Smooth muscle cell (in vitro differentiated cells): Measurements from ENCODE around the gene NOP58. TPM values are rescaled to one million over a fixed set of nuclear protein-coding genes. Genes with fewer than 3 reads are reported as not detected.
A peak's percentile ranks its signal among the peaks of the same experiment; 100 is the strongest.

Source experiments
- DNase-seq: peaks from one replicate; lab custom pipeline; 2025; ENCODE audit not compliant: unreplicated experiment; lab: John Stamatoyannopoulos, UW
- H2AFZ ChIP-seq: fragments of 200-600 bp; sonication (generic); 2 replicates; pipeline ENCODE4 v1.6.0; 2016; ENCODE audit warnings: antibody characterized with exemption, low read depth, mild to moderate bottlenecking
- H3F3A ChIP-seq: fragments of 200-600 bp; sonication (generic); 2 replicates; pipeline ENCODE4 v1.6.0; 2017; ENCODE audit warnings: antibody characterized with exemption, low read depth
- H3K27ac ChIP-seq: fragments of 200-600 bp; sonication (generic); 2 replicates; pipeline ENCODE4 v1.5.1; 2016; ENCODE audit warnings: low read depth, mild to moderate bottlenecking
- H3K27me3 ChIP-seq: fragments of 200-600 bp; sonication (generic); 2 replicates; pipeline ENCODE4 v1.6.1; 2016; ENCODE audit warnings: low read depth, mild to moderate bottlenecking
- H3K36me3 ChIP-seq: fragments of 200-600 bp; sonication (generic); 2 replicates; pipeline ENCODE4 v1.5.1; 2016; ENCODE audit warnings: low read depth
- H3K4me1 ChIP-seq: fragments of 200-600 bp; sonication (generic); 2 replicates; pipeline ENCODE4 v1.5.1; 2016; ENCODE audit warnings: low read depth
- H3K4me2 ChIP-seq: fragments of 200-600 bp; sonication (generic); 2 replicates; pipeline ENCODE4 v1.6.0; 2016; ENCODE audit warnings: mild to moderate bottlenecking
- H3K4me3 ChIP-seq: fragments of 200-600 bp; sonication (generic); 2 replicates; pipeline ENCODE4 v1.5.1; 2016; ENCODE audit warnings: mild to moderate bottlenecking
- H3K79me2 ChIP-seq: fragments of 200-600 bp; sonication (generic); 2 replicates; pipeline ENCODE4 v1.6.0; 2016; ENCODE audit warnings: low read depth, mild to moderate bottlenecking
- H3K9ac ChIP-seq: fragments of 200-600 bp; sonication (generic); 2 replicates; pipeline ENCODE4 v1.6.0; 2016; ENCODE audit warnings: low read depth
- H3K9me3 ChIP-seq: fragments of 200-600 bp; sonication (generic); replicated peaks from 2 replicates; pipeline ENCODE4 v1.5.1; 2016; ENCODE audit warnings: low read depth
- H4K20me1 ChIP-seq: fragments of 200-600 bp; sonication (generic); 2 replicates; pipeline ENCODE4 v1.6.0; 2016; ENCODE audit warnings: low read depth
- WGBS: methylation state at CpG from one replicate; pipeline ENCODE4 v1.1.7; 2016; ENCODE audit warnings: low lambda C conversion rate; 5-methylcytosine and 5-hydroxymethylcytosine counted together
- polyA plus RNA-seq: library from polyadenylated mRNA; unstranded; fragments of >200 nt; fragmentation: Nextera tagmentation; extraction: Ambion mirVana; gene quantifications from 2 replicates; pipeline ENCODE4 v1.2.1, GENCODE V29; 2016
- small RNA-seq: library from RNA; depleted of rRNA; stranded (forward); fragments of <200 nt; gene quantifications from one replicate; pipeline ENCODE3, GENCODE V24; 2014
- total RNA-seq: library from RNA; depleted of rRNA; stranded (reverse); fragments of >200 nt; gene quantifications from 2 replicates; pipeline ENCODE4 v1.2.3, GENCODE V29; 2014
- TF ChIP-seq, protein P1 (sequence below): fragments of 200-600 bp; sonication (generic); IDR thresholded peaks from 2 replicates; pipeline ENCODE4 v1.5.1; 2017; ENCODE audit warnings: borderline replicate concordance, mild to moderate bottlenecking, antibody characterized with exemption; ENCODE audit not compliant: insufficient read depth, poor library complexity, severe bottlenecking

NOP58 gene
- total and polyA plus RNA-seq, 2 experiments from 2014 or later = 40.8 to 51.4 TPM

DNA sequence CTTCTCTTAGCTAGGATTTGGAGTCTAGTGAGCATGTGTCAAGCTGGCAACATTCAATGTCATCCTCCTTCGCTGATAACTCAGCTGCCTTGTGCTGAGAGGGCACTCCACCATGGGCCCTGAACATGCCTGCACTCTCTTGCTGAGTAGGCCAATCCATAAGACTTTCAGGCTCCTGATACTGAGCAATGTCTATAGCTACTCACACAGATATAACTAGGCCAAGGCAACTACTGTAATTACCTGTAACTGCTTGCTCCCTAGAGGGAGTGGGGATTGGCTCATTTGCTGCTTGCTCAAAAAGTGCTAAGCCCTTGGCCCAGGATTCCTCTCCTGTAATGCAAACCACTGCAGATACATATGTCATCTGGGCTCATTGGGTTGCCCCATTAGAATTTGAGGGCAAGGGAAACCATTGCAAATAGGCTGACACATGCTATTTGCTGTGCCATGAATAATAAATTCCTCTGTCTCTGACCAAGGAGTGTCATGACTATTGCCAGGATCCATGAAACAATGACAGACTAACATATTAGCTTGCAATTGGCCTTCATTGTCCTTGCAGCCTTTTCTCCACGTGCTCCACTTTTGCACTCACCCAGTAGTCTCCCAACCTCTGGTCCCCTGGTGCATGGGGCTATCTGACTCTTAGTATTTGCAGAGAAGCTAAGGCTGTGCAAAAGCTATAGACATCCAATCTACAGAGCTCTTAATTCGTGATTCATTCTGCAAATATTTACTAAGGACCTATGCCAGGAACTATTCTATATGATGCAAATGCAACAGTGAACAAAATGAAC, 73.7 kb downstream of the NOP58 start:
- Histone ChIP-seq H3K27me3 (no peaks in the 10 kb centered on the region), H3K4me1 (no peaks in the 10 kb centered on the region), H2AFZ (no peak overlapping the region), H3K27ac (no peak overlapping the region), H3F3A (peaks cover 3% of the 10 kb centered on the region), H3K4me2 (no peak overlapping the region), H3K79me2 (no peaks in the 10 kb centered on the region), H3K9me3 (no peaks in the 10 kb centered on the region), H3K36me3 (no peaks in the 10 kb centered on the region), H3K9ac (no peak overlapping the region), H3K4me3 (no peak overlapping the region), H4K20me1 (no peaks in the 10 kb centered on the region)
- WGBS = 73% methylated on average over 3 of the region's 3 CpGs
- TF ChIP-seq, protein P1, sequence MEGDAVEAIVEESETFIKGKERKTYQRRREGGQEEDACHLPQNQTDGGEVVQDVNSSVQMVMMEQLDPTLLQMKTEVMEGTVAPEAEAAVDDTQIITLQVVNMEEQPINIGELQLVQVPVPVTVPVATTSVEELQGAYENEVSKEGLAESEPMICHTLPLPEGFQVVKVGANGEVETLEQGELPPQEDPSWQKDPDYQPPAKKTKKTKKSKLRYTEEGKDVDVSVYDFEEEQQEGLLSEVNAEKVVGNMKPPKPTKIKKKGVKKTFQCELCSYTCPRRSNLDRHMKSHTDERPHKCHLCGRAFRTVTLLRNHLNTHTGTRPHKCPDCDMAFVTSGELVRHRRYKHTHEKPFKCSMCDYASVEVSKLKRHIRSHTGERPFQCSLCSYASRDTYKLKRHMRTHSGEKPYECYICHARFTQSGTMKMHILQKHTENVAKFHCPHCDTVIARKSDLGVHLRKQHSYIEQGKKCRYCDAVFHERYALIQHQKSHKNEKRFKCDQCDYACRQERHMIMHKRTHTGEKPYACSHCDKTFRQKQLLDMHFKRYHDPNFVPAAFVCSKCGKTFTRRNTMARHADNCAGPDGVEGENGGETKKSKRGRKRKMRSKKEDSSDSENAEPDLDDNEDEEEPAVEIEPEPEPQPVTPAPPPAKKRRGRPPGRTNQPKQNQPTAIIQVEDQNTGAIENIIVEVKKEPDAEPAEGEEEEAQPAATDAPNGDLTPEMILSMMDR = no peak
- no peak for DNase-seq

- TF ChIP-seq, protein P1 = no peak
- no peak overlapping the region for H3K4me3 ChIP-seq
- 66% methylated on average over 1 of the region's 1 CpG for WGBS
- H2AFZ ChIP-seq = no peak overlapping the region
- H3K27ac ChIP-seq = no peak overlapping the region
- no peak overlapping the region for H3K4me2 ChIP-seq
- no peaks in the 10 kb centered on the region for H3K36me3 ChIP-seq
- no peaks in the 10 kb centered on the region for H3K79me2 ChIP-seq
- H4K20me1 ChIP-seq = no peaks in the 10 kb centered on the region
- no peak for DNase-seq
- H3K9ac ChIP-seq = no peak overlapping the region
- H3K9me3 ChIP-seq = no peaks in the 10 kb centered on the region
- H3K4me1 ChIP-seq = no peaks in the 10 kb centered on the region
- H3F3A ChIP-seq = no peaks in the 10 kb centered on the region
- no peaks in the 10 kb centered on the region for H3K27me3 ChIP-seq
These were observed 78.6 kb downstream of the NOP58 start for GRCh38 chr2:202344178-202344577.

GRCh38 chr2:202346180-202346579, 80.6 kb downstream of the NOP58 start:
- TF ChIP-seq, protein P1 = no peak
- Histone ChIP-seq H3K9me3 (no peaks in the 10 kb centered on the region), H4K20me1 (no peaks in the 10 kb centered on the region), H3K27ac (no peak overlapping the region), H3K27me3 (no peaks in the 10 kb centered on the region), H3F3A (no peaks in the 10 kb centered on the region), H2AFZ (no peak overlapping the region), H3K4me1 (no peaks in the 10 kb centered on the region), H3K9ac (no peak overlapping the region), H3K4me2 (no peak overlapping the region), H3K79me2 (no peaks in the 10 kb centered on the region), H3K4me3 (no peak overlapping the region), H3K36me3 (no peaks in the 10 kb centered on the region)
- WGBS = 94% methylated on average over 7 of the region's 7 CpGs
- no peak for DNase-seq

Small RNA genes within 50 kb of the gene (small RNA-seq; reads per million reads assigned to genes)
- gene AC079354.2 (not detected), gene RF00575 (not detected), gene RN7SL753P (not detected), gene SNORD11 (28.1 reads per million, percentile 92 among the genes with 10 or more reads in this experiment), gene SNORD11B (502 reads per million, percentile 99 among the genes with 10 or more reads in this experiment), gene SNORD70 (492 reads per million, percentile 99 among the genes with 10 or more reads in this experiment)

Other genes with a start within 250 kb of the NOP58 start
- gene FZD7, start 231.9 kb upstream of the NOP58 start, total RNA-seq = 17.0 and 21.8 TPM in 2 replicates
- gene FZD7, start 231.9 kb upstream of the NOP58 start, polyA plus RNA-seq = 10.9 and 14.8 TPM in 2 replicates
- gene KIAA2012, start 192.5 kb upstream of the NOP58 start, total RNA-seq = not detected in 2 replicates
- not detected in 2 replicates for gene KIAA2012, start 192.5 kb upstream of the NOP58 start, polyA plus RNA-seq
- gene SUMO1, start 27.2 kb upstream of the NOP58 start, total RNA-seq = 130 and 179 TPM in 2 replicates
- gene SUMO1, start 27.2 kb upstream of the NOP58 start, polyA plus RNA-seq = 156 and 159 TPM in 2 replicates
- gene BMPR2, start 110.6 kb downstream of the NOP58 start, total RNA-seq = 70.9 and 72.1 TPM in 2 replicates
- 21.5 and 26.4 TPM in 2 replicates for gene BMPR2, start 110.6 kb downstream of the NOP58 start, polyA plus RNA-seq